ENCODE results near the gene SLC38A1.
"Not testable (repeated sequence)": the region's sequence is repeated elsewhere in the genome, so short reads cannot be mapped to it uniquely, and the experiment has no call there.

The SLC38A1 gene

GRCh38 chr12:46260124-46260912 lies 8.5 kb downstream of the SLC38A1 start:
- Histone ChIP-seq H3K4me1 (peaks cover 75% of the 10 kb centered on the region), H3K4me3 (no peak overlapping the region), H3K9me3 (no peaks in the 10 kb centered on the region), H3K36me3 (replicated peaks) (no peaks in the 10 kb centered on the region; the same call in 1 of the 2 replicates), H3K27me3 (ENCODE audit: low read depth) (no peaks in the 10 kb centered on the region)
- peak; percentile 24 to 36 for DNase-seq (ENCODE audit: low spot score in 2 of 2)
- in situ Hi-C loops (cut with MboI; ENCODE audit: low sequenced_read_pairs), result loop anchor here (25.0 kb wide), 1 partner anchor 273 kb away; the partner anchor contains the start of gene SCAF11

- H3K4me1 ChIP-seq, result peaks cover 75% of the 10 kb centered on the region
- DNase-seq (ENCODE audit: low spot score in 2 of 2), result no peak
- H3K4me3 ChIP-seq, result no peak overlapping the region
- H3K36me3 ChIP-seq (replicated peaks), result no peaks in the 10 kb centered on the region; the same call in 1 of the 2 replicates
- in situ Hi-C loops (cut with MboI; ENCODE audit: low sequenced_read_pairs), result loop anchor here (25.0 kb wide), 1 partner anchor 272 kb away; the partner anchor contains the start of gene SCAF11
- no peaks in the 10 kb centered on the region for H3K9me3 ChIP-seq
- no peaks in the 10 kb centered on the region for H3K27me3 ChIP-seq (ENCODE audit: low read depth)
Observed at GRCh38 chr12:46259713-46260112, 9.1 kb downstream of the SLC38A1 start.

GRCh38 chr12:46259071-46259470 lies 9.8 kb downstream of the SLC38A1 start:
- no peaks in the 10 kb centered on the region for H3K9me3 ChIP-seq
- H3K4me3 ChIP-seq, result no peak overlapping the region
- peaks cover 1% of the 10 kb centered on the region for H3K36me3 ChIP-seq (replicated peaks)
- no peak for DNase-seq (ENCODE audit: low spot score in 2 of 2)
- no peaks in the 10 kb centered on the region for H3K27me3 ChIP-seq (ENCODE audit: low read depth)
- peaks cover 75% of the 10 kb centered on the region for H3K4me1 ChIP-seq
- in situ Hi-C loops (cut with MboI; ENCODE audit: low sequenced_read_pairs), result loop anchor here (25.0 kb wide), 1 partner anchor 272 kb away; the partner anchor contains the start of gene SCAF11

- Histone ChIP-seq H3K27me3 (ENCODE audit: low read depth) (no peaks in the 10 kb centered on the region), H3K4me1 (peaks cover 73% of the 10 kb centered on the region), H3K36me3 (replicated peaks) (peaks cover 11% of the 10 kb centered on the region), H3K4me3 (no peak overlapping the region), H3K9me3 (no peaks in the 10 kb centered on the region)
- in situ Hi-C loops (cut with MboI; ENCODE audit: low sequenced_read_pairs), result loop anchor here (25.0 kb wide), 1 partner anchor 271 kb away; the partner anchor contains the start of gene SCAF11
- DNase-seq (ENCODE audit: low spot score in 2 of 2), result no peak
Observed at GRCh38 chr12:46258129-46258528, 10.7 kb downstream of the SLC38A1 start.

DNA sequence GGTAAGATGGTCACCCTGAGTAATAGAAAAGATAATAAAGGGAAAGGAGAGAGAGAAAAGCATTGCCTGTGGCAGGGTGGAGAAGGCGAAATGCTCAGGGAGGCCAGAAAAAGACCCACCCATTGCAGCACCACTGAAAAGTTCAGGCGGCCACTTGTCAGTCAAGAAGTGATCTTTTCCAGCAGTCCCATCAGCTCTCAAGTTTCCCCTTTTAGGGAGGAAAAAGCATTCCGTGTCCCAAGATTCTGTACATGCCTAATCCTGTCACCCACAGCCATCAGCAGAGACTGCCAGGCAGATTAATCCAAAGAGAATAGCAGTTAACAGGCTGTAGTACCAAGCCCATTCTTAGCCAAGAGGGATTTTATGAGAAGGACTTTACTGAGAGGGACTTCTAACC lies 11.9 kb downstream of the SLC38A1 start:
- DNase-seq (ENCODE audit: low spot score in 2 of 2), result peak; percentile 36 to 56
- Histone ChIP-seq H3K4me3 (no peak overlapping the region), H3K9me3 (no peaks in the 10 kb centered on the region), H3K4me1 (peaks cover 61% of the 10 kb centered on the region), H3K36me3 (replicated peaks) (peaks cover 22% of the 10 kb centered on the region), H3K27me3 (ENCODE audit: low read depth) (no peaks in the 10 kb centered on the region)
- in situ Hi-C loops (cut with MboI; ENCODE audit: low sequenced_read_pairs), result loop anchor here (25.0 kb wide), 1 partner anchor 270 kb away; the partner anchor contains the start of gene SCAF11

- H3K36me3 ChIP-seq (replicated peaks), result peaks cover 32% of the 10 kb centered on the region
- H3K4me3 ChIP-seq, result no peak overlapping the region
- DNase-seq (ENCODE audit: low spot score in 2 of 2), result no peak
- in situ Hi-C loops (cut with MboI; ENCODE audit: low sequenced_read_pairs), result loop anchor here (25.0 kb wide), 1 partner anchor 266 kb away; the partner anchor contains the start of gene SCAF11
- H3K27me3 ChIP-seq (ENCODE audit: low read depth), result no peaks in the 10 kb centered on the region
- peaks cover 36% of the 10 kb centered on the region for H3K4me1 ChIP-seq
- no peaks in the 10 kb centered on the region; the same call in 1 of the 2 replicates for H3K9me3 ChIP-seq
Observed at GRCh38 chr12:46253544-46254162, 15.2 kb downstream of the SLC38A1 start.

DNA sequence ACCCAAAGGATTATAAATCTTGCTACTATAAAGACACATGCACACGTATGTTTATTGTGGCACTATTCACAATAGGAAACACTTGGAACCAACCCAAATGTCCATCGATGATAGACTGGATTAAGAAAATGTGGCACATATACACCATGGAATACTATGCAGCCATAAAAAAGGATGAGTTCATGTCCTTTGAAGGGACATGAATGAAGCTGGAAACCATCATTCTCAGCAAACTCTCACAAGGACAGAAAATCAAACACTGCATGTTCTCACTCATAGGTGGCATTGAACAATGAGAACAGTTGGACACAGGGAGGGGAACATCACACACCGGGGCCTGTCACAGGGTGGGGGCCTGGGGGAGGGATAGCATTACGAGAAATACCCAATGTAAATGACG lies 16.8 kb downstream of the SLC38A1 start:
- in situ Hi-C loops (cut with MboI; ENCODE audit: low sequenced_read_pairs), result loop anchor here (25.0 kb wide), 1 partner anchor 265 kb away; the partner anchor contains the start of gene SCAF11
- H3K27me3 ChIP-seq (ENCODE audit: low read depth); H3K9me3 ChIP-seq; DNase-seq (ENCODE audit: low spot score in 2 of 2); H3K4me3 ChIP-seq: not testable (repeated sequence)
- Histone ChIP-seq H3K4me1 (peaks cover 33% of the 10 kb centered on the region), H3K36me3 (replicated peaks) (peaks cover 32% of the 10 kb centered on the region)

DNA sequence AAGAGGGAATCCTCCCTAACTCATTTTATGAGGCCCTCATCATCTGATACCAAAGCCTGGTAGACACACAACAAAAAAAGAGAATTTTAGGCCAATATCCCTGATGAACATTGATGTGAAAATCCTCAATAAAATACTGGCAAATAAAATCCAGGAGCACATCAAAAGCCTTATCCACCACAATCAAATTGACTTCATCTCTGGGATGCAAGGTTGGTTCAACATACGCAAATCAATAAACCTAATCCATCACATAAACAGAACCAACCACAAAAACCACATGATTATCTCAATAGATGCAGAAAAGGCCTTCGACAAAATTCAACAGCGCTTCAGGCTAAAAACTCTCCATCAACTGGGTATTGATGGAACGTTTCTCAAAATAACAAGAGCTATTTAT lies 18.9 kb downstream of the SLC38A1 start:
- in situ Hi-C loops (cut with MboI; ENCODE audit: low sequenced_read_pairs), result loop anchor here (25.0 kb wide), 1 partner anchor 263 kb away; the partner anchor contains the start of gene SCAF11
- H3K36me3 ChIP-seq (replicated peaks), result peaks cover 36% of the 10 kb centered on the region
- not testable (repeated sequence) for DNase-seq (ENCODE audit: low spot score in 2 of 2); H3K4me3 ChIP-seq; H3K27me3 ChIP-seq (ENCODE audit: low read depth); H3K9me3 ChIP-seq
- peaks cover 13% of the 10 kb centered on the region for H3K4me1 ChIP-seq

DNA sequence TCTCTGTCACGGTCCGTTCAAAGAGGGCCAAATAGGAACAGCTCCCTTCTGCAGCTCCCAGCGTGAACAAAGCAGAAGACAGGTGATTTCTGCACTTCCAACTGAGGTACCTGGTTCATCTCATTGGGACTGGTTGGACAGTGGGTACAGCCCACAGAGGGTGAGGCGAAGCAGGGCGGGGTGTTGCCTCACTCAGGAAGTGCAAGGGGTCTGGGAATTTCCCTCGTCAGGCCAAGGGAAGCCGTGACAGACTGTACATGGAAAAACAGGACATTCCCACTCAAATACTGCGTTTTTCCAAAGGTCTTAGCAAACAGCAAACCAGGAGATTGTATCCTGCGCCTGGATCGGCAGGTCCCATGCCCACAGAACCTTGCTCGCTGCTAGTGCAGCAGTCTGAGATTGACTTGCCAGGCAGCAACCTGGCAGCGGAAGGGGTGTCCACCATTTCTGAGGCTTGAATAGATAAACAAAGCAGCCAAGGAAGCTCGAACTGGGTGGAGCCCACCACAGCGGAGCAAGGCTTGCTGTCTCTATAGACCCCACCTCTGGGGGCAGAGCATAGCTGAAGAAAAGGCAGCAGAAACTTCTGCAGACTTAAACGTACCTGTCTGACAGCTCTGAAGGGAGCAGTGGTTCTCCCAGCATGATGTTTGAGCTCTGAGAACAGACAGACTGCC lies 22.7 kb downstream of the SLC38A1 start:
- Histone ChIP-seq H3K9me3 (no peaks in the 10 kb centered on the region; the same call in 1 of the 2 replicates), H3K4me1 (no peaks in the 10 kb centered on the region), H3K4me3 (no peak overlapping the region), H3K27me3 (ENCODE audit: low read depth) (no peaks in the 10 kb centered on the region), H3K36me3 (replicated peaks) (peaks cover 26% of the 10 kb centered on the region)
- DNase-seq (ENCODE audit: low spot score in 2 of 2), result no peak
- in situ Hi-C loops (cut with MboI; ENCODE audit: low sequenced_read_pairs), result no loop called here

DNA sequence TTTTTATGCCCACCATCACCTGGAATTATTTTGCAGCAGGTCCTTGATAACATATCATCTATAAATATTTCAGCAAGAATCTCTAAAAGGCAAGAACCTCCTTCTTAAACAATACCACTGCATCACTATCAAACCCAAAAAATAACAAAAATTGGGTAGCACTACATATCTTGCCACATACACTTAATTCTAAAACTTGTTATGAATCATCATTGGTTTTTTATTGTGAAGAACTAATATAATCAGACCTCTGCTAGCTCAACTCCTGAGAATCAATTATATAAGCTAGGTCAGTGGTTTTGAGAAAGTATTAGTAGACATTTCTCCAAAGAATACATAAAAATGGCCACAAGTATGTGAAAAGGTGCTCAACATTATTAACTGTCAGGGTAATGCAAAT lies 23.8 kb downstream of the SLC38A1 start:
- peaks cover 31% of the 10 kb centered on the region for H3K36me3 ChIP-seq (replicated peaks)
- no peak overlapping the region for H3K4me3 ChIP-seq
- H3K4me1 ChIP-seq, result no peaks in the 10 kb centered on the region
- no peaks in the 10 kb centered on the region for H3K9me3 ChIP-seq
- in situ Hi-C loops (cut with MboI; ENCODE audit: low sequenced_read_pairs), result no loop called here
- H3K27me3 ChIP-seq (ENCODE audit: low read depth), result no peaks in the 10 kb centered on the region
- no peak for DNase-seq (ENCODE audit: low spot score in 2 of 2)

GRCh38 chr12:46244273-46244915 lies 24.4 kb downstream of the SLC38A1 start:
- Histone ChIP-seq H3K9me3 (no peaks in the 10 kb centered on the region), H3K36me3 (replicated peaks) (peaks cover 37% of the 10 kb centered on the region), H3K27me3 (ENCODE audit: low read depth) (no peaks in the 10 kb centered on the region), H3K4me3 (no peak overlapping the region), H3K4me1 (no peaks in the 10 kb centered on the region)
- no peak for DNase-seq (ENCODE audit: low spot score in 2 of 2)
- in situ Hi-C loops (cut with MboI; ENCODE audit: low sequenced_read_pairs), result no loop called here

DNA sequence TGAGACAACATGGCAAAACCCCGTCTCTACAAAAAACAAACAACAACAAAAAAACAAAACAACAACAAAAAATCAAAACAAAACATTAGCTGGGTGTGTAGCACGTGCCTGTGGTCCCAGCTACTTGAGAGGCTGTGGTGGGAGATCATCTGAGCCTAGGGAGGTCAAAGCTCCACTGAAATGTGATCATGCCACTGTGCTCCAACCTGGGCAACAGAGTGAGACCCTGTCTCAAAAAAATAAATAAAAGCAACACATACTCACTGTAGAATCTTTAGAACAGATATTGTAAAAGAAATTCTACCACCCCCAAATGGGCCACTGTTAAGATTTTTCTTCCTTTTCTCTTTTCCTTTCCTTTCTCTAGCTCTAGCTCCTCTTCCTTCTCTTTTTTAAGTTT lies 26.3 kb downstream of the SLC38A1 start:
- no peaks in the 10 kb centered on the region for H3K27me3 ChIP-seq (ENCODE audit: low read depth)
- peaks cover 52% of the 10 kb centered on the region for H3K36me3 ChIP-seq (replicated peaks)
- in situ Hi-C loops (cut with MboI; ENCODE audit: low sequenced_read_pairs), result no loop called here
- DNase-seq (ENCODE audit: low spot score in 2 of 2), result no peak
- no peaks in the 10 kb centered on the region for H3K4me1 ChIP-seq
- H3K4me3 ChIP-seq, result no peak overlapping the region
- H3K9me3 ChIP-seq, result no peaks in the 10 kb centered on the region

- Histone ChIP-seq H3K27me3 (ENCODE audit: low read depth) (no peaks in the 10 kb centered on the region), H3K9me3 (no peaks in the 10 kb centered on the region), H3K4me3 (no peak overlapping the region), H3K4me1 (peaks cover 2% of the 10 kb centered on the region), H3K36me3 (replicated peaks) (peaks cover 62% of the 10 kb centered on the region)
- in situ Hi-C loops (cut with MboI; ENCODE audit: low sequenced_read_pairs), result no loop called here
- DNase-seq (ENCODE audit: low spot score in 2 of 2), result no peak
Observed at GRCh38 chr12:46240436-46240835, 28.4 kb downstream of the SLC38A1 start.

All from HAP-1 (cell line).